A549 treated with Hydrocortisone at 1 μM for 4 hours (cell line): Measurements from ENCODE around the gene UST. TPM values are rescaled to one million over a fixed set of nuclear protein-coding genes. Genes with fewer than 3 reads are reported as not detected.

Experiments used
- total RNA-seq: library from RNA; stranded (reverse); fragments of 200-300 nt; extraction: Qiagen RNA extraction; gene quantifications from 5 replicates; pipeline ENCODE4 v1.2.3, GENCODE V29; 2022

UST gene, protein sequence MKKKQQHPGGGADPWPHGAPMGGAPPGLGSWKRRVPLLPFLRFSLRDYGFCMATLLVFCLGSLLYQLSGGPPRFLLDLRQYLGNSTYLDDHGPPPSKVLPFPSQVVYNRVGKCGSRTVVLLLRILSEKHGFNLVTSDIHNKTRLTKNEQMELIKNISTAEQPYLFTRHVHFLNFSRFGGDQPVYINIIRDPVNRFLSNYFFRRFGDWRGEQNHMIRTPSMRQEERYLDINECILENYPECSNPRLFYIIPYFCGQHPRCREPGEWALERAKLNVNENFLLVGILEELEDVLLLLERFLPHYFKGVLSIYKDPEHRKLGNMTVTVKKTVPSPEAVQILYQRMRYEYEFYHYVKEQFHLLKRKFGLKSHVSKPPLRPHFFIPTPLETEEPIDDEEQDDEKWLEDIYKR
- 3.0 to 5.0 TPM (median 4.5 TPM) in 5 replicates for total RNA-seq

DNA sequence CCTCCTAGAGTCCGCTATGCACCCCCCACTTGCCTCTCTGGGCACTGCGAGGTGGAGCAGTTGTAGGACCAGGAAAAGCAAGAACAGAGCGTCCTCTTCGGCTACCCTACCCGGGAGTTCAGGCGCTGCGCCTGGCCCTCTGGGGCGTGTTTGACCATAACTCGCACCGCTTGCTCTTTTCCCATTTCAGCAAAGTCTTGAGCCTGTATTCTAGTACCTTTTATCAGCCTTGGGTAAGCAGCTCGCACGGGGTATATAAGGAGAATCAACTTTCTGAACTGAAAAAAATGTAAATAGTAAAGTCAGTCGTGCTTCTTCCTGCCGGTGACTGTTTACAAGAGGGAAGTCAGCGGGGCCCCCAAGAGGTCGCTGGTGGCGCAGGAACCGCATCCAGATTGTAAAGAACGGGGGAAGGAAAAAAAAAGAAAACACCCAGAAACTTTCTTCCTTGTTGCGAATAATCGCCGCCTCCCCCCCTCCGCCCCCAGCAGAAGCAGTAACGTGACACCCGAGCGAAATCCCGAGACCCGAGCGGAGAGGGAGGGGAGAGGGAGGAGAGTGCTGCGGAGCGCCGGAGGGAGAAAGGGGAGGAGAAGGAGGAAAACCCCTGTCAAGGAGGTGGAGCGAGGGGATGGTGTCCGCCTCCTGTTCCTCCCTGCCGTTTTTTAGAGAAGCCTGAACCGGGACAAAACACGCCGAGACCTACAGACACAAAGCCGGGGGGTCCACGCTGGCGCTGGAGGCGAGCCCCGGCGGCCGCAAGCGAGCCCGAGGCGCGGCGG is at the start of gene UST:
UST (plus strand) TSS at position 668 of the 782 bp plus-strand sequence. CDS start 401 bp downstream, outside the sequence.

